SK-N-SH treated with all-trans-retinoic acid at 6 μM for 48 hours (cell line): ENCODE data around the gene FLAD1.

Experiments
- ARNTL ChIP-seq: fragments of 450-650 bp; formaldehyde crosslinking; IDR thresholded peaks from 2 replicates; pipeline ENCODE4 v1.5.0; 2020; ENCODE audit warnings: low read depth, mild to moderate bottlenecking, moderate library complexity, borderline replicate concordance
- CREB5 ChIP-seq: fragments of 250-450 bp; sonication (Bioruptor Pico); IDR thresholded peaks from 2 replicates; pipeline ENCODE4 v1.5.1; 2020; ENCODE audit warnings: low read depth, mild to moderate bottlenecking, moderate library complexity
- CSDC2 ChIP-seq: fragments of 250-450 bp; sonication (Bioruptor Pico); IDR thresholded peaks from 2 replicates; pipeline ENCODE4 v1.5.0; 2020; ENCODE audit warnings: mild to moderate bottlenecking, moderate library complexity
- CSRNP3 ChIP-seq: fragments of 250-450 bp; sonication (Bioruptor Pico); IDR thresholded peaks from 2 replicates; pipeline ENCODE4 v1.5.1; 2021; ENCODE audit warnings: mild to moderate bottlenecking, moderate library complexity
- ESRRG ChIP-seq: fragments of 250-450 bp; sonication (Bioruptor Pico); IDR thresholded peaks from 2 replicates; pipeline ENCODE4 v1.6.1; 2021; ENCODE audit warnings: mild to moderate bottlenecking
- OSR1 ChIP-seq: fragments of 250-450 bp; sonication (Bioruptor Pico); IDR thresholded peaks from 2 replicates; pipeline ENCODE4 v1.8.0; 2022; ENCODE audit warnings: moderate library complexity, mild to moderate bottlenecking, inconsistent platforms
- PATZ1 ChIP-seq: fragments of 250-450 bp; sonication (Bioruptor Pico); IDR thresholded peaks from 2 replicates; pipeline ENCODE4 v1.8.0; 2020; ENCODE audit warnings: mild to moderate bottlenecking, moderate library complexity, borderline replicate concordance
- PPARA ChIP-seq: fragments of 250-450 bp; sonication (Bioruptor Pico); IDR thresholded peaks from 2 replicates; pipeline ENCODE4 v1.5.0; 2020; ENCODE audit warnings: mild to moderate bottlenecking, borderline replicate concordance
- RARB ChIP-seq: fragments of 250-450 bp; sonication (Bioruptor Pico); IDR thresholded peaks from 2 replicates; pipeline ENCODE4 v1.8.0; 2021; ENCODE audit warnings: mild to moderate bottlenecking, moderate library complexity
- TSHZ2 ChIP-seq: fragments of 250-450 bp; sonication (Bioruptor Pico); IDR thresholded peaks from 2 replicates; pipeline ENCODE4 v1.5.0; 2020; ENCODE audit warnings: mild to moderate bottlenecking, moderate library complexity
- ZFP30 ChIP-seq: fragments of 450-650 bp; formaldehyde crosslinking; IDR thresholded peaks from 2 replicates; pipeline ENCODE4 v1.5.0; 2022; ENCODE audit warnings: mild to moderate bottlenecking, moderate library complexity
- ZNF565 ChIP-seq: fragments of 450-650 bp; formaldehyde crosslinking; conservative IDR thresholded peaks from 2 replicates; pipeline ENCODE4 v1.5.0; 2020; ENCODE audit warnings: low read depth, mild to moderate bottlenecking, moderate library complexity
- ZNF70 ChIP-seq: fragments of 450-650 bp; formaldehyde crosslinking; IDR thresholded peaks from 2 replicates; pipeline ENCODE4 v1.5.0; 2020; ENCODE audit warnings: mild to moderate bottlenecking, moderate library complexity
- ZNF8 ChIP-seq: fragments of 450-650 bp; formaldehyde crosslinking; IDR thresholded peaks from 2 replicates; pipeline ENCODE4 v1.5.0; 2020; ENCODE audit warnings: mild to moderate bottlenecking, moderate library complexity

GRCh38 chr1:155009221-155009711 lies 26.1 kb downstream of the FLAD1 start:
- TF ChIP-seq TSHZ2 (CRISPR knock-in tag) (no peak), CSRNP3 (no peak), CSDC2 (CRISPR knock-in tag) (no peak), ZNF565 (CRISPR knock-in tag) (no peak), ZNF70 (CRISPR knock-in tag) (no peak), PATZ1 (CRISPR knock-in tag) (no peak), ZNF8 (CRISPR knock-in tag) (no peak), PPARA (no peak), RARB (CRISPR knock-in tag) (no peak), CREB5 (CRISPR knock-in tag) (no peak), ESRRG (CRISPR knock-in tag) (no peak), ZFP30 (CRISPR knock-in tag) (no peak), ARNTL (CRISPR knock-in tag) (no peak), OSR1 (no peak)
